H1 (cell line): ENCODE measurements around the gene ARHGEF26. TPM values are rescaled to one million over a fixed set of nuclear protein-coding genes. Genes with fewer than 3 reads are reported as not detected.

Experiments used
- CTCF ChIA-PET: fragments of 300-600 bp; sonication (Branson Sonifier 250); formaldehyde crosslinking; loops from one replicate; lab custom pipeline; 2021; ENCODE audit not compliant: partially characterized antibody; lab: Charles Lee
- POLR2A ChIA-PET: fragments of 300-600 bp; sonication (Branson Sonifier 250); formaldehyde crosslinking; loops from one replicate; lab custom pipeline; 2021; ENCODE audit warnings: inconsistent platforms; ENCODE audit not compliant: partially characterized antibody; lab: Charles Lee
- DNase-seq, 2 experiments: peaks; one replicate each; pipeline versions ENCODE4 v3.0.0 to v3.0.0-alpha.2; 2010 to 2022; ENCODE audit warnings: low spot score in 2 of 2, low read depth in 1 of 2, mixed read lengths in 1 of 2
- FAIRE-seq: peaks from 2 replicates; lab custom pipeline; 2011; peaks lifted over from hg19 to GRCh38; lab: Jason Lieb, UNC
- H2AFZ ChIP-seq: 2 replicates; pipeline ENCODE4 v1.8.1; 2012; ENCODE audit warnings: low read length, inconsistent platforms
- H2AK5ac ChIP-seq: 2 replicates; pipeline ENCODE4 v1.6.1; 2013; ENCODE audit warnings: low read depth, low read length
- H2BK120ac ChIP-seq: replicated peaks from 2 replicates; pipeline ENCODE3; 2013; ENCODE audit warnings: low read depth, low read length, inconsistent platforms
- H2BK12ac ChIP-seq: 2 replicates; pipeline ENCODE4 v1.6.1; 2013; ENCODE audit warnings: low read depth, low read length
- H2BK15ac ChIP-seq: 2 replicates; pipeline ENCODE4 v1.6.1; 2013; ENCODE audit warnings: low read length
- H2BK20ac ChIP-seq: 2 replicates; pipeline ENCODE4 v1.6.1; 2013; ENCODE audit warnings: low read length
- H2BK5ac ChIP-seq: 2 replicates; pipeline ENCODE4 v1.6.1; 2013; ENCODE audit warnings: low read depth, low read length
- H3K14ac ChIP-seq: 2 replicates; pipeline ENCODE4 v1.6.1; 2013; ENCODE audit warnings: inconsistent platforms; ENCODE audit not compliant: insufficient read length
- H3K18ac ChIP-seq: 2 replicates; pipeline ENCODE4 v1.6.1; 2013; ENCODE audit warnings: low read length; ENCODE audit errors: extremely low read depth
- H3K23ac ChIP-seq: 2 replicates; pipeline ENCODE4 v1.6.1; 2013; ENCODE audit warnings: inconsistent platforms; ENCODE audit not compliant: insufficient read length
- H3K23me2 ChIP-seq: 2 replicates; pipeline ENCODE4 v1.6.1; 2013; ENCODE audit warnings: low read depth, low read length
- H3K27ac ChIP-seq: 2 replicates; pipeline ENCODE4 v1.6.1; 2011; ENCODE audit warnings: low read depth, low read length, inconsistent platforms
- H3K27me3 ChIP-seq, 4 experiments: replicated peaks in 1 of 4; 1 replicate in 1 of 4; 2 replicates in 3 of 4; pipeline versions ENCODE4 v1.6.1 to v1.8.1; 2011 to 2013; ENCODE audit warnings: low read length in 3 of 4, mild to moderate bottlenecking in 3 of 4, inconsistent platforms in 2 of 4, mixed read lengths in 2 of 4, moderate library complexity in 1 of 4; ENCODE audit not compliant: control insufficient read depth in 3 of 4, insufficient read depth in 3 of 4; ENCODE audit errors: extremely low read depth in 1 of 4
- H3K36me3 ChIP-seq, 4 experiments: 2 replicates each; pipeline versions ENCODE4 v1.6.1 to v1.8.1; 2011 to 2013; ENCODE audit warnings: mild to moderate bottlenecking in 4 of 4, low read length in 3 of 4, moderate library complexity in 2 of 4, control low read depth in 1 of 4, inconsistent platforms in 1 of 4; ENCODE audit not compliant: insufficient read depth in 4 of 4, control insufficient read depth in 2 of 4
- H3K4ac ChIP-seq: replicated peaks from 2 replicates; pipeline ENCODE3; 2013; ENCODE audit warnings: low read length, low read depth, mixed read lengths, inconsistent platforms; ENCODE audit not compliant: insufficient read length
- H3K4me1 ChIP-seq, 4 experiments: replicated peaks in 1 of 4; 1 replicate in 1 of 4; 2 replicates in 3 of 4; pipeline versions ENCODE4 v1.6.1 to v1.8.1; 2011 to 2013; ENCODE audit warnings: low read length in 3 of 4, inconsistent platforms in 2 of 4, mixed read lengths in 1 of 4; ENCODE audit not compliant: insufficient read depth in 4 of 4, control insufficient read depth in 3 of 4
- H3K4me2 ChIP-seq, 2 experiments: 2 replicates each; pipeline versions ENCODE4 v1.6.1 to v1.8.1; 2011 to 2013; ENCODE audit warnings: low read depth in 2 of 2, low read length in 2 of 2, control low read depth in 1 of 2, inconsistent platforms in 1 of 2, mild to moderate bottlenecking in 1 of 2; ENCODE audit not compliant: insufficient read depth in 1 of 2
- H3K4me3 ChIP-seq, 4 experiments: fragments of 200-600, 300-600 bp in 1 of 4; sonication (generic), shearing (Covaris generic), sonication (Bioruptor Twin) in 1 of 4; 2 replicates each; pipeline versions ENCODE4 v1.5.1 to v1.8.1; 2011 to 2016; ENCODE audit warnings: low read length in 4 of 4, low read depth in 3 of 4, control low read depth in 2 of 4, inconsistent platforms in 2 of 4, mild to moderate bottlenecking in 2 of 4, mixed read lengths in 1 of 4, moderate library complexity in 1 of 4; ENCODE audit not compliant: insufficient read depth in 2 of 4; ENCODE audit errors: extremely low read depth in 1 of 4
- H3K56ac ChIP-seq: replicated peaks from 2 replicates; pipeline ENCODE3; 2013; ENCODE audit warnings: low read depth, mild to moderate bottlenecking, mixed read lengths, low read length, inconsistent platforms; ENCODE audit not compliant: insufficient read length
- H3K79me1 ChIP-seq: 2 replicates; pipeline ENCODE4 v1.6.1; 2013; ENCODE audit warnings: low read depth, low read length, control low read depth
- H3K79me2 ChIP-seq, 2 experiments: 2 replicates each; pipeline versions ENCODE4 v1.6.1 to v1.8.1; 2012 to 2013; ENCODE audit warnings: low read length in 2 of 2, mild to moderate bottlenecking in 2 of 2, inconsistent platforms in 1 of 2; ENCODE audit not compliant: insufficient read depth in 2 of 2, control insufficient read depth in 1 of 2
- H3K9ac ChIP-seq, 4 experiments: replicated peaks in 1 of 4; 1 replicate in 1 of 4; 2 replicates in 3 of 4; pipeline versions ENCODE4 v1.6.1 to v1.8.1; 2011 to 2013; ENCODE audit warnings: low read depth in 3 of 4, low read length in 3 of 4, control low read depth in 2 of 4, mild to moderate bottlenecking in 2 of 4, moderate library complexity in 2 of 4, inconsistent platforms in 1 of 4; ENCODE audit errors: extremely low read depth in 1 of 4
- H3K9me3 ChIP-seq, 2 experiments: 2 replicates each; pipeline versions ENCODE4 v1.6.1 to v1.8.1; 2012 to 2013; ENCODE audit warnings: mild to moderate bottlenecking in 2 of 2, moderate library complexity in 2 of 2, control low read depth in 1 of 2, inconsistent platforms in 1 of 2, low read depth in 1 of 2, low read length in 1 of 2, mixed read lengths in 1 of 2; ENCODE audit not compliant: insufficient read depth in 2 of 2
- H4K20me1 ChIP-seq, 2 experiments: replicated peaks in 1 of 2; 2 replicates each; pipeline versions ENCODE3 to v1.8.1; 2011 to 2013; ENCODE audit warnings: inconsistent platforms in 2 of 2, low read length in 2 of 2, mild to moderate bottlenecking in 1 of 2; ENCODE audit not compliant: insufficient read depth in 2 of 2, control insufficient read depth in 1 of 2
- H4K5ac ChIP-seq: 2 replicates; pipeline ENCODE4 v1.6.1; 2013; ENCODE audit warnings: low read length, low read depth, mixed read lengths, inconsistent platforms; ENCODE audit not compliant: insufficient read length
- H4K8ac ChIP-seq: 2 replicates; pipeline ENCODE4 v1.8.0; 2013; ENCODE audit warnings: mild to moderate bottlenecking, moderate library complexity, low read length, inconsistent platforms; ENCODE audit not compliant: insufficient read depth; ENCODE audit errors: extremely low read depth
- H4K91ac ChIP-seq: replicated peaks from 2 replicates; pipeline ENCODE3; 2013; ENCODE audit warnings: low read length, mixed read lengths, inconsistent platforms; ENCODE audit not compliant: insufficient read length
- BRCA1 ChIP-seq: IDR thresholded peaks from 2 replicates; pipeline ENCODE4 v1.6.1; 2012; ENCODE audit warnings: low read depth, low read length, improper control_type of control experiment
- HDAC2 ChIP-seq, 2 experiments: fragments of 300-600 bp in 1 of 2; sonication (generic) in 1 of 2; IDR thresholded peaks; 2 replicates each; pipeline ENCODE4 v1.6.1; 2011 to 2012; ENCODE audit warnings: low read depth in 2 of 2, low read length in 2 of 2, mild to moderate bottlenecking in 2 of 2, moderate library complexity in 2 of 2, borderline replicate concordance in 1 of 2, inconsistent platforms in 1 of 2
- POU5F1 ChIP-seq: IDR thresholded peaks from 2 replicates; pipeline ENCODE4 v1.6.1; 2011; ENCODE audit warnings: low read depth, mild to moderate bottlenecking, low read length, moderate library complexity
- RFX5 ChIP-seq: IDR thresholded peaks from 2 replicates; pipeline ENCODE4 v1.6.1; 2011; ENCODE audit warnings: low read depth, low read length, improper control_type of control experiment, borderline replicate concordance
- SAP30 ChIP-seq: fragments of 300-600 bp; sonication (generic); IDR thresholded peaks from 2 replicates; pipeline ENCODE4 v1.7.1; 2012; ENCODE audit warnings: low read length, moderate library complexity, mild to moderate bottlenecking, inconsistent platforms; ENCODE audit not compliant: insufficient read depth, insufficient replicate concordance
- SIX5 ChIP-seq: IDR thresholded peaks from 2 replicates; pipeline ENCODE4 v1.6.1; 2011; ENCODE audit warnings: mild to moderate bottlenecking, low read depth, low read length
- TCF12 ChIP-seq: IDR thresholded peaks from 2 replicates; pipeline ENCODE4 v1.6.1; 2011; ENCODE audit warnings: low read depth, mild to moderate bottlenecking, low read length
- WGBS, 2 experiments: shearing (Covaris generic) in 1 of 2; methylation state at CpG; one replicate each; pipeline versions ENCODE4 v1.1.6 to v1.1.7; 2013 to 2015; ENCODE audit warnings: low lambda C conversion rate in 2 of 2, mixed read lengths in 2 of 2, inconsistent platforms in 1 of 2, low coverage in 1 of 2, missing lambda C conversion rate in 1 of 2; ENCODE audit not compliant: insufficient replicate concordance in 2 of 2, insufficient coverage in 1 of 2, insufficient read length in 1 of 2; ENCODE audit errors: extremely low coverage in 1 of 2, missing lambda C conversion rate in 1 of 2; 5-methylcytosine and 5-hydroxymethylcytosine counted together
- polyA plus RNA-seq, 7 experiments: library from polyadenylated mRNA; depleted of rRNA in 3 of 7; stranded (reverse) in 5 of 7; unstranded in 2 of 7; fragments of >200 nt in 5 of 7; fragments of 200-250 nt in 2 of 7; gene quantifications; 1 replicate in 5 of 7; 2 replicates in 1 of 7; 4 replicates in 1 of 7; pipeline versions ENCODE4 v1.2.1 to v1.2.3, GENCODE V29; 2011 to 2013; ENCODE audit warnings: missing spikeins in 2 of 7, mixed read lengths in 2 of 7
- total RNA-seq: library from RNA; stranded (reverse); fragmentation: NEBNext Ultra II Directional; extraction: Animal tissue kit (Norgen Biotek cat#: 25700); gene quantifications from 2 replicates; pipeline ENCODE4 v1.2.1, GENCODE V29; 2021
- TF ChIP-seq, protein P1 (sequence below), 3 experiments: IDR thresholded peaks; 1 replicate in 2 of 3; 2 replicates in 1 of 3; pipeline versions ENCODE4 v1.5.1 to v1.6.1; 2011; ENCODE audit warnings: low read length in 3 of 3, mild to moderate bottlenecking in 3 of 3, inconsistent platforms in 2 of 3, low read depth in 1 of 3, moderate library complexity in 1 of 3; ENCODE audit not compliant: insufficient read depth in 1 of 3; ENCODE audit errors: control extremely low read depth in 1 of 3
- TF ChIP-seq, protein P2 (sequence below): IDR thresholded peaks from 2 replicates; pipeline ENCODE4 v1.6.1; 2012; ENCODE audit warnings: inconsistent platforms

The ARHGEF26 gene
- total and polyA plus RNA-seq, 2 of the 8 experiments (the other 6 are each of a cell fraction or from before 2014, with no cell fraction given), result 3.1 to 15.6 TPM

GRCh38 chr3:154229217-154229590, 108.0 kb downstream of the ARHGEF26 start:
- no peak overlapping the region for H4K8ac ChIP-seq
- no peaks in the 10 kb centered on the region for H3K23me2 ChIP-seq
- no peaks in the 10 kb centered on the region for H3K27me3 ChIP-seq
- H2BK120ac ChIP-seq, result no peak overlapping the region
- no peak overlapping the region for H3K4me2 ChIP-seq
- no peak overlapping the region for H2BK20ac ChIP-seq
- H4K20me1 ChIP-seq, result no peaks in the 10 kb centered on the region
- no peak overlapping the region for H3K23ac ChIP-seq
- H3K79me2 ChIP-seq, result no peaks in the 10 kb centered on the region
- H3K14ac ChIP-seq, result no peak overlapping the region
- H3K79me1 ChIP-seq, result no peaks in the 10 kb centered on the region
- no peak overlapping the region for H3K4ac ChIP-seq
- ChIA-PET POLR2A (interaction anchor here (0.5 kb wide), 1 partner anchor 10 kb away, joined by 4 read pairs; no protein-coding TSS in a partner anchor), CTCF (interaction anchor here (0.9 to 5.5 kb wide), 4 partner anchors 11 to 54 kb away, joined by 3 to 31 read pairs (median 4); no protein-coding TSS in a partner anchor)
- no peak overlapping the region for H3K4me3 ChIP-seq
- no peak overlapping the region for H4K5ac ChIP-seq
- 90% methylated on average over 2 of the region's 2 CpGs; no CpG with 5 or more reads in 1 of the 2 experiments for WGBS, 2 experiments
- H3K9me3 ChIP-seq, result no peaks in the 10 kb centered on the region
- no peak overlapping the region for H2AFZ ChIP-seq
- H3K4me1 ChIP-seq, result peaks cover 0 to 5% (median 1%) of the 10 kb centered on the region in 4 experiments; a peak in 2 of 7 replicates
- FAIRE-seq (no peak), DNase-seq (no peak)
- H2AK5ac ChIP-seq, result no peak overlapping the region
- no peaks in the 10 kb centered on the region for H3K36me3 ChIP-seq
- no peak overlapping the region for H2BK12ac ChIP-seq
- H2BK15ac ChIP-seq, result no peak overlapping the region
- H3K27ac ChIP-seq, result no peak overlapping the region
- no peak overlapping the region for H2BK5ac ChIP-seq
- no peak overlapping the region for H4K91ac ChIP-seq
- H3K18ac ChIP-seq, result peak overlapping the region; percentile 20; the same call in 1 of the 2 replicates
- H3K9ac ChIP-seq, result no peak overlapping the region
- H3K56ac ChIP-seq, result no peak overlapping the region
- TF ChIP-seq RFX5, result no peak
- TF ChIP-seq SAP30, result no peak
- TF ChIP-seq HDAC2 (IDR thresholded peaks at IDR 0.05; ENCODE audit: borderline replicate concordance in 1 of 2, low read depth in 2 of 2, low read length in 2 of 2), result no peak
- no peak for TF ChIP-seq TCF12
- no peak for TF ChIP-seq POU5F1
- TF ChIP-seq SIX5, result no peak
- TF ChIP-seq, protein P1, sequence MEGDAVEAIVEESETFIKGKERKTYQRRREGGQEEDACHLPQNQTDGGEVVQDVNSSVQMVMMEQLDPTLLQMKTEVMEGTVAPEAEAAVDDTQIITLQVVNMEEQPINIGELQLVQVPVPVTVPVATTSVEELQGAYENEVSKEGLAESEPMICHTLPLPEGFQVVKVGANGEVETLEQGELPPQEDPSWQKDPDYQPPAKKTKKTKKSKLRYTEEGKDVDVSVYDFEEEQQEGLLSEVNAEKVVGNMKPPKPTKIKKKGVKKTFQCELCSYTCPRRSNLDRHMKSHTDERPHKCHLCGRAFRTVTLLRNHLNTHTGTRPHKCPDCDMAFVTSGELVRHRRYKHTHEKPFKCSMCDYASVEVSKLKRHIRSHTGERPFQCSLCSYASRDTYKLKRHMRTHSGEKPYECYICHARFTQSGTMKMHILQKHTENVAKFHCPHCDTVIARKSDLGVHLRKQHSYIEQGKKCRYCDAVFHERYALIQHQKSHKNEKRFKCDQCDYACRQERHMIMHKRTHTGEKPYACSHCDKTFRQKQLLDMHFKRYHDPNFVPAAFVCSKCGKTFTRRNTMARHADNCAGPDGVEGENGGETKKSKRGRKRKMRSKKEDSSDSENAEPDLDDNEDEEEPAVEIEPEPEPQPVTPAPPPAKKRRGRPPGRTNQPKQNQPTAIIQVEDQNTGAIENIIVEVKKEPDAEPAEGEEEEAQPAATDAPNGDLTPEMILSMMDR (IDR thresholded peaks at IDR 0.05; ENCODE audit: control extremely low read depth in 1 of 3, insufficient read depth in 1 of 3, low read depth in 1 of 3, low read length in 3 of 3), result no peak
- TF ChIP-seq BRCA1, result no peak
- TF ChIP-seq, protein P2, sequence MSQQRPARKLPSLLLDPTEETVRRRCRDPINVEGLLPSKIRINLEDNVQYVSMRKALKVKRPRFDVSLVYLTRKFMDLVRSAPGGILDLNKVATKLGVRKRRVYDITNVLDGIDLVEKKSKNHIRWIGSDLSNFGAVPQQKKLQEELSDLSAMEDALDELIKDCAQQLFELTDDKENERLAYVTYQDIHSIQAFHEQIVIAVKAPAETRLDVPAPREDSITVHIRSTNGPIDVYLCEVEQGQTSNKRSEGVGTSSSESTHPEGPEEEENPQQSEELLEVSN, result no peak
